Heart left ventricle (tissue), 13 donors: Measurements from ENCODE around the gene TRIM44.

ENCODE experiments used
- CTCF ChIP-seq, 12 donors: fragments of 200-600 bp; sonication (generic) in 4 of 12; IDR thresholded peaks; one replicate each; pipeline versions ENCODE4 v1.5.0 to v1.8.0; 2018 to 2022; ENCODE audit warnings: antibody characterized with exemption in 12 of 12, mild to moderate bottlenecking in 5 of 12
- POLR2A ChIP-seq, 2 donors: fragments of 450-650 bp; IDR thresholded peaks; one replicate each; pipeline ENCODE4 v1.6.1; 2017; ENCODE audit warnings: antibody characterized with exemption in 2 of 2, mild to moderate bottlenecking in 2 of 2, moderate library complexity in 2 of 2
- donor health status: ischemic (EF 13 %, LVEDD 7.1; RV severe dilation, severe dysfunction).
- donor health status: DM: no; HTN: yes; CAD: no.
- donor health status: DM: no; HTN: no; CAD: no.
- donor health status: ischemic (EF 25% LVEDD 6.9; RV normal size, moderate dysfunction).
- donor health status: ischemic (EF 25% LVEDD 5.7; RV mildly dilated, moderate dysfunction).
- donor health status: ischemic (EF 35%, LVEDD 5.7; RV mildly dilated, moderate dysfunction).
- donor health status: nonischemic (EF 11% LVEDD 7.7; RV severe dilation, severe dysfunction).
- donor health status: DM: yes; HTN: yes; CAD: no.
- donor health status: PGD.
- donor health status: ischemic (EF 29% LVEDD 5.4; RV normal size, mild dysfunction).
- donor health status: nonischemic (EF 23%, LVEDD 6.1; RV moderate dilation, normal function).

DNA sequence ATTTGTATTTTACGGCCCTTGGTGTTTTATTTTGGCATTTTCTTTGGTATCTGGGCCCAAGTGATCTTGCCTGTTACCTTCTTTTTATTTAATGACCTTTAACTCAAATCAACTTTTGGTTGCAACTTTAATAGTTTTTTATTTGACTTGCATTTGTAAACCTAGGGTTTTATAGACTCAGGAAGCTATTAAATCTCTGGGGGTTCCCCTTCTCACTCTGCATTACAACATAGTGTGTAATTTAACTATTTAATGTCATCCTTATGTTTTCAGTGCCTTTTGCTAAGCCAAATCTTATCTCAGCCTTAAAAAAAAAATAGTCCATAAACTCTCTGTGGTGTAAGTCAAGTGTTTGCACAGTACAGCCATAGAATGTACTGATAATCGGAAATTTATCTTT lies 41.0 kb upstream of the TRIM44 start:
- no peak for TF ChIP-seq CTCF (IDR thresholded peaks at IDR 0.05)
- no peak for TF ChIP-seq POLR2A (IDR thresholded peaks at IDR 0.05)
